Measurements from ENCODE around the gene HSD17B14. TPM values are rescaled to one million over a fixed set of nuclear protein-coding genes. Genes with fewer than 3 reads are reported as not detected.
A peak's percentile ranks its signal among the peaks of the same experiment; 100 is the strongest.

The HSD17B14 gene
- total and polyA plus RNA-seq, 9 of the 15 experiments (the other 6 are each of a cell fraction or from before 2014, with no cell fraction given) = 0.16 TPM; not detected in 8

DNA sequence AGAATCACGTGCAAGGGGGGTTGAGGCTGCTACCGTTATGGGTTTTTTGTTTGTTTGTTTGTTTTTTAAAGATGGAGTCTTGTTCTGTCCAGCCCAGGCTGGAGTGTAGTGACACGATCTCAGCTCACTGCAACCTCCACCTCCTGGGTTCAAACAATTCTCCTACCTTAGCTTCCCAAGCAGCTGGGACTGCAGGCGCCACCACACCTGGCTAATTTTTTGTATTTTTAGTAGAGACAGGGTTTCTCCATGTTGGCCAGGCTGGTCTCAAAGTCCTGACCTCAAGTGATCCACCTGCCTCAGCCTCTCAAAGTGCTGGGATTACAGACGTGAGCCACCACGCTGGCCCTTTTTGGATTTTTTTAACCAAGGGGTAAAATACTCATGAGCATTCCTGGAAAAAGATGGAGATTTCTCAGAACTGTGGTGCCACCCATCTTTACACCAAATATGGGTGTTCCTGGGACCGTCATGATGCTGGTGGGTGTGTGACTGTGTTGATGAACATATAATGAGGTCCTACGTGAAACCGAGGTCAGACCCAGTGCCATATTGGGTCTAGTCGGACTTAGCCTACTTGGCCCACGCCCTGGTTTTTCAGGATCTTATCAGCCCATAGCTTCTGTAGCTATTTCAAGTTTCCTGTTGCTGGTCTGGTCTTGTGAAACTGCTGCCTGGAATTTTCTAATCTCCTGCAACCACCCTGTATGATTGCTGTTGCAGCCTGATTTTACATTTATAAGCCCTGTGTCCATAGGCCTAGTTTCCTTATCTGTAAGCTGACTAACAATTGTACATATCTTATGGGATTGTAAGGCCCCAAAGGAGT, 42.1 kb upstream of the HSD17B14 start (continued):
- TF ChIP-seq ZNF282 (CRISPR knock-in tag; IDR thresholded peaks at IDR 0.05) (no peak), SMAD1 (IDR thresholded peaks at IDR 0.05; ENCODE audit: low read depth, low read length, partially characterized antibody) (peak; percentile 33), GTF2E2 (tag; IDR thresholded peaks at IDR 0.05) (peak; percentile 67; the same call in 1 of the 2 replicates), ZNF668 (CRISPR knock-in tag; IDR thresholded peaks at IDR 0.05) (peak; percentile 72; the same call in 1 of the 2 replicates), MBD2 (IDR thresholded peaks at IDR 0.05; ENCODE audit: borderline replicate concordance, low read depth) (peak; percentile 89), ATF7 (IDR thresholded peaks at IDR 0.05) (peak; percentile 88), HCFC1 (IDR thresholded peaks at IDR 0.05; ENCODE audit: low read depth, low read length) (peak; percentile 47; the same call in 1 of the 2 replicates), DPF2 (IDR thresholded peaks at IDR 0.05) (peak; percentile 99), PTBP1 (IDR thresholded peaks at IDR 0.05; ENCODE audit: low read depth, low read length) (no peak), LARP7 (IDR thresholded peaks at IDR 0.05) (no peak), TOE1 (IDR thresholded peaks at IDR 0.05; ENCODE audit: borderline replicate concordance) (peak; percentile 70; the same call in 1 of the 2 replicates), TOE1 (CRISPR knock-in tag; IDR thresholded peaks at IDR 0.05; ENCODE audit: borderline replicate concordance, low read depth) (no peak)
- TF ChIP-seq, protein P1, sequence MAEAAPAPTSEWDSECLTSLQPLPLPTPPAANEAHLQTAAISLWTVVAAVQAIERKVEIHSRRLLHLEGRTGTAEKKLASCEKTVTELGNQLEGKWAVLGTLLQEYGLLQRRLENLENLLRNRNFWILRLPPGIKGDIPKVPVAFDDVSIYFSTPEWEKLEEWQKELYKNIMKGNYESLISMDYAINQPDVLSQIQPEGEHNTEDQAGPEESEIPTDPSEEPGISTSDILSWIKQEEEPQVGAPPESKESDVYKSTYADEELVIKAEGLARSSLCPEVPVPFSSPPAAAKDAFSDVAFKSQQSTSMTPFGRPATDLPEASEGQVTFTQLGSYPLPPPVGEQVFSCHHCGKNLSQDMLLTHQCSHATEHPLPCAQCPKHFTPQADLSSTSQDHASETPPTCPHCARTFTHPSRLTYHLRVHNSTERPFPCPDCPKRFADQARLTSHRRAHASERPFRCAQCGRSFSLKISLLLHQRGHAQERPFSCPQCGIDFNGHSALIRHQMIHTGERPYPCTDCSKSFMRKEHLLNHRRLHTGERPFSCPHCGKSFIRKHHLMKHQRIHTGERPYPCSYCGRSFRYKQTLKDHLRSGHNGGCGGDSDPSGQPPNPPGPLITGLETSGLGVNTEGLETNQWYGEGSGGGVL (CRISPR knock-in tag; IDR thresholded peaks at IDR 0.05) = no peak; the same call in 1 of the 2 replicates
- TF ChIP-seq, protein P2, sequence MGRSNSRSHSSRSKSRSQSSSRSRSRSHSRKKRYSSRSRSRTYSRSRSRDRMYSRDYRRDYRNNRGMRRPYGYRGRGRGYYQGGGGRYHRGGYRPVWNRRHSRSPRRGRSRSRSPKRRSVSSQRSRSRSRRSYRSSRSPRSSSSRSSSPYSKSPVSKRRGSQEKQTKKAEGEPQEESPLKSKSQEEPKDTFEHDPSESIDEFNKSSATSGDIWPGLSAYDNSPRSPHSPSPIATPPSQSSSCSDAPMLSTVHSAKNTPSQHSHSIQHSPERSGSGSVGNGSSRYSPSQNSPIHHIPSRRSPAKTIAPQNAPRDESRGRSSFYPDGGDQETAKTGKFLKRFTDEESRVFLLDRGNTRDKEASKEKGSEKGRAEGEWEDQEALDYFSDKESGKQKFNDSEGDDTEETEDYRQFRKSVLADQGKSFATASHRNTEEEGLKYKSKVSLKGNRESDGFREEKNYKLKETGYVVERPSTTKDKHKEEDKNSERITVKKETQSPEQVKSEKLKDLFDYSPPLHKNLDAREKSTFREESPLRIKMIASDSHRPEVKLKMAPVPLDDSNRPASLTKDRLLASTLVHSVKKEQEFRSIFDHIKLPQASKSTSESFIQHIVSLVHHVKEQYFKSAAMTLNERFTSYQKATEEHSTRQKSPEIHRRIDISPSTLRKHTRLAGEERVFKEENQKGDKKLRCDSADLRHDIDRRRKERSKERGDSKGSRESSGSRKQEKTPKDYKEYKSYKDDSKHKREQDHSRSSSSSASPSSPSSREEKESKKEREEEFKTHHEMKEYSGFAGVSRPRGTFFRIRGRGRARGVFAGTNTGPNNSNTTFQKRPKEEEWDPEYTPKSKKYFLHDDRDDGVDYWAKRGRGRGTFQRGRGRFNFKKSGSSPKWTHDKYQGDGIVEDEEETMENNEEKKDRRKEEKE (IDR thresholded peaks at IDR 0.05; ENCODE audit: borderline replicate concordance in 1 of 2, control insufficient read depth in 1 of 2, low read depth in 2 of 2, low read length in 1 of 2) = peak in 1 of 2 experiments; percentile 89; a peak in 2 of 4 replicates
- TF ChIP-seq, protein P3, sequence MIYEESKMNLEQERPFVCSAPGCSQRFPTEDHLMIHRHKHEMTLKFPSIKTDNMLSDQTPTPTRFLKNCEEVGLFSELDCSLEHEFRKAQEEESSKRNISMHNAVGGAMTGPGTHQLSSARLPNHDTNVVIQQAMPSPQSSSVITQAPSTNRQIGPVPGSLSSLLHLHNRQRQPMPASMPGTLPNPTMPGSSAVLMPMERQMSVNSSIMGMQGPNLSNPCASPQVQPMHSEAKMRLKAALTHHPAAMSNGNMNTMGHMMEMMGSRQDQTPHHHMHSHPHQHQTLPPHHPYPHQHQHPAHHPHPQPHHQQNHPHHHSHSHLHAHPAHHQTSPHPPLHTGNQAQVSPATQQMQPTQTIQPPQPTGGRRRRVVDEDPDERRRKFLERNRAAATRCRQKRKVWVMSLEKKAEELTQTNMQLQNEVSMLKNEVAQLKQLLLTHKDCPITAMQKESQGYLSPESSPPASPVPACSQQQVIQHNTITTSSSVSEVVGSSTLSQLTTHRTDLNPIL (CRISPR knock-in tag; IDR thresholded peaks at IDR 0.05) = no peak
- TF ChIP-seq, protein P4, sequence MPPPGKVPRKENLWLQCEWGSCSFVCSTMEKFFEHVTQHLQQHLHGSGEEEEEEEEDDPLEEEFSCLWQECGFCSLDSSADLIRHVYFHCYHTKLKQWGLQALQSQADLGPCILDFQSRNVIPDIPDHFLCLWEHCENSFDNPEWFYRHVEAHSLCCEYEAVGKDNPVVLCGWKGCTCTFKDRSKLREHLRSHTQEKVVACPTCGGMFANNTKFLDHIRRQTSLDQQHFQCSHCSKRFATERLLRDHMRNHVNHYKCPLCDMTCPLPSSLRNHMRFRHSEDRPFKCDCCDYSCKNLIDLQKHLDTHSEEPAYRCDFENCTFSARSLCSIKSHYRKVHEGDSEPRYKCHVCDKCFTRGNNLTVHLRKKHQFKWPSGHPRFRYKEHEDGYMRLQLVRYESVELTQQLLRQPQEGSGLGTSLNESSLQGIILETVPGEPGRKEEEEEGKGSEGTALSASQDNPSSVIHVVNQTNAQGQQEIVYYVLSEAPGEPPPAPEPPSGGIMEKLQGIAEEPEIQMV (tag; conservative IDR thresholded peaks at IDR 0.05; ENCODE audit: low read depth) = peak; percentile 29; the same call in 1 of the 2 replicates
- TF ChIP-seq, protein P5, sequence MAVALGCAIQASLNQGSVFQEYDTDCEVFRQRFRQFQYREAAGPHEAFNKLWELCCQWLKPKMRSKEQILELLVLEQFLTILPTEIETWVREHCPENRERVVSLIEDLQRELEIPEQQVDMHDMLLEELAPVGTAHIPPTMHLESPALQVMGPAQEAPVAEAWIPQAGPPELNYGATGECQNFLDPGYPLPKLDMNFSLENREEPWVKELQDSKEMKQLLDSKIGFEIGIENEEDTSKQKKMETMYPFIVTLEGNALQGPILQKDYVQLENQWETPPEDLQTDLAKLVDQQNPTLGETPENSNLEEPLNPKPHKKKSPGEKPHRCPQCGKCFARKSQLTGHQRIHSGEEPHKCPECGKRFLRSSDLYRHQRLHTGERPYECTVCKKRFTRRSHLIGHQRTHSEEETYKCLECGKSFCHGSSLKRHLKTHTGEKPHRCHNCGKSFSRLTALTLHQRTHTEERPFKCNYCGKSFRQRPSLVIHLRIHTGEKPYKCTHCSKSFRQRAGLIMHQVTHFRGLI (CRISPR knock-in tag; IDR thresholded peaks at IDR 0.05) = no peak; the same call in 1 of the 2 replicates

Data from K562 (cell line).